SK-N-SH treated with all-trans-retinoic acid at 6 μM for 48 hours (cell line): ENCODE measurements around the gene PRR12.

Experiments used
- ARNTL ChIP-seq: fragments of 450-650 bp; formaldehyde crosslinking; IDR thresholded peaks from 2 replicates; pipeline ENCODE4 v1.5.0; 2020; ENCODE audit warnings: low read depth, mild to moderate bottlenecking, moderate library complexity, borderline replicate concordance
- PPARA ChIP-seq: fragments of 250-450 bp; sonication (Bioruptor Pico); IDR thresholded peaks from 2 replicates; pipeline ENCODE4 v1.5.0; 2020; ENCODE audit warnings: mild to moderate bottlenecking, borderline replicate concordance
- TCF4 ChIP-seq: fragments of 250-450 bp; sonication (Bioruptor Pico); IDR thresholded peaks from 2 replicates; pipeline ENCODE4 v1.8.0; 2021; ENCODE audit warnings: mild to moderate bottlenecking, moderate library complexity, borderline replicate concordance
- ZC3H10 ChIP-seq: fragments of 250-450 bp; sonication (Bioruptor Pico); IDR thresholded peaks from 2 replicates; pipeline ENCODE4 v1.5.1; 2021; ENCODE audit warnings: mild to moderate bottlenecking, moderate library complexity

DNA sequence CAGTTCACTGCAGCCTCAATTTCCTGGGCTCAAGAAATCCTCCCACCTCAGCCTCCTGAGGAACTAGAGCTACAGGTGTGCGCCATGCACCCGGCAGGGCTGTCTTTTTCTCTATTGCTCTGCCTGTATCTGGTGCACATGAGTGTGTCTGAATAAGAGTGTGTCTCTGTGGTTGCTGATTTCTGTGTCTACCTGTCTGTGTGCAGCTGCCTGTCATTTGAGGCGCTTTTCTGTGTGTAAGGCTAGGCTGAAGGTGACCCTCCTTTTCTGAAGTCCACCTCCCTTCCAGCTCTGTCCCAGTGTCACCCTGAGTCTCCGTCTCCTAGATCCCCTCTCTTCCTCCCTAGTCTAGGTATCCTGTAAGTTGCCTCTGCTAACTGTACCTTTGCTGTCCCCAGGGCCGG, 1.5 kb upstream of the PRR12 start:
- TF ChIP-seq PPARA (CRISPR knock-in tag) (no peak), ZC3H10 (CRISPR knock-in tag) (no peak), ARNTL (CRISPR knock-in tag) (no peak), TCF4 (CRISPR knock-in tag) (no peak)
